GM23338 (cell line): ENCODE measurements around the gene FAM131B. TPM values are rescaled to one million over a fixed set of nuclear protein-coding genes. Genes with fewer than 3 reads are reported as not detected.

Source experiments
- ATAC-seq: fragments of 200-7000 bp; cut with Tn5 transposase; 3 replicates; pipeline ENCODE4 v1.9.1; 2020
- DNase-seq: peaks from one replicate; pipeline ENCODE4 v3.0.0-alpha.2; 2015; ENCODE audit warnings: low spot score
- H2AFZ ChIP-seq: fragments of 200-600 bp; sonication (generic); 2 replicates; pipeline ENCODE4 v1.8.0; 2016; ENCODE audit warnings: antibody characterized with exemption, mild to moderate bottlenecking, moderate library complexity
- H3F3A ChIP-seq: fragments of 200-600 bp; sonication (generic); replicated peaks from 2 replicates; pipeline ENCODE4 v1.8.0; 2017; ENCODE audit warnings: antibody characterized with exemption, mixed run types, low read depth
- H3K27ac ChIP-seq: fragments of 200-600 bp; sonication (generic); 2 replicates; pipeline ENCODE4 v1.6.1; 2016; ENCODE audit warnings: low read depth
- H3K27me3 ChIP-seq: fragments of 200-600 bp; sonication (generic); 2 replicates; pipeline ENCODE4 v1.8.0; 2016; ENCODE audit warnings: mild to moderate bottlenecking, mixed run types, moderate library complexity; ENCODE audit not compliant: insufficient read depth
- H3K36me3 ChIP-seq: fragments of 200-600 bp; sonication (generic); 2 replicates; pipeline ENCODE4 v1.8.0; 2016; ENCODE audit warnings: mild to moderate bottlenecking; ENCODE audit not compliant: insufficient read depth
- H3K4me1 ChIP-seq: fragments of 200-600 bp; sonication (generic); 2 replicates; pipeline ENCODE4 v1.8.0; 2016; ENCODE audit warnings: mild to moderate bottlenecking, moderate library complexity; ENCODE audit not compliant: insufficient read depth
- H3K4me2 ChIP-seq: fragments of 200-600 bp; sonication (generic); 2 replicates; pipeline ENCODE4 v1.7.1; 2017; ENCODE audit warnings: mixed run types
- H3K4me3 ChIP-seq: fragments of 200-600 bp; sonication (generic); 2 replicates; pipeline ENCODE4 v1.6.1; 2016; ENCODE audit warnings: mixed run types
- H3K79me2 ChIP-seq: fragments of 200-600 bp; sonication (generic); replicated peaks from 2 replicates; pipeline ENCODE4 v1.8.0; 2017; ENCODE audit warnings: mild to moderate bottlenecking; ENCODE audit not compliant: insufficient read depth
- H3K9me2 ChIP-seq: fragments of 200-600 bp; sonication (generic); 2 replicates; pipeline ENCODE4 v1.8.0; 2017; ENCODE audit not compliant: insufficient read depth
- H4K20me1 ChIP-seq: fragments of 200-600 bp; sonication (generic); replicated peaks from 2 replicates; pipeline ENCODE4 v1.8.0; 2017; ENCODE audit warnings: mild to moderate bottlenecking; ENCODE audit not compliant: insufficient read depth
- H3K27ac Mint-ChIP-seq: 2 replicates; pipeline ENCODE4 v1.8.0; 2020; ENCODE audit warnings: inconsistent platforms, mild to moderate bottlenecking, moderate library complexity, mixed read lengths
- H3K27me3 Mint-ChIP-seq: 3 replicates; pipeline ENCODE4 v1.8.0; 2022; ENCODE audit warnings: low read depth, mild to moderate bottlenecking, moderate library complexity, mixed read lengths, inconsistent platforms; ENCODE audit not compliant: insufficient read depth, poor library complexity
- H3K36me3 Mint-ChIP-seq: 3 replicates; pipeline ENCODE4 v1.8.0; 2021; ENCODE audit warnings: low read depth, mild to moderate bottlenecking, inconsistent platforms, moderate library complexity, mixed read lengths
- H3K4me1 Mint-ChIP-seq: 3 replicates; pipeline ENCODE4 v1.8.0; 2020; ENCODE audit warnings: mild to moderate bottlenecking, inconsistent platforms, mixed read lengths
- H3K4me3 Mint-ChIP-seq: 3 replicates; pipeline ENCODE4 v1.8.0; 2021; ENCODE audit warnings: moderate library complexity, mild to moderate bottlenecking, inconsistent platforms, mixed read lengths
- H3K9me3 Mint-ChIP-seq: 3 replicates; pipeline ENCODE4 v1.8.0; 2020; ENCODE audit warnings: moderate library complexity, mild to moderate bottlenecking, inconsistent platforms, mixed read lengths
- POLR2AphosphoS5 ChIP-seq: IDR thresholded peaks from 2 replicates; pipeline ENCODE4 v1.6.1; 2016; ENCODE audit warnings: antibody characterized with exemption, low read depth
- ZNF331 ChIP-seq: fragments of 250-450 bp; sonication (Bioruptor Pico); IDR thresholded peaks from 2 replicates; pipeline ENCODE4 v1.5.0; 2020; ENCODE audit warnings: low read depth, mild to moderate bottlenecking, moderate library complexity
- polyA plus RNA-seq: library from polyadenylated mRNA; unstranded; fragments of >200 nt; fragmentation: Nextera tagmentation; extraction: Ambion mirVana; gene quantifications from 2 replicates; pipeline ENCODE4 v1.2.1, GENCODE V29; 2016
- total RNA-seq: library from RNA; depleted of rRNA; stranded (reverse); fragments of >200 nt; shearing (Covaris generic); gene quantifications from 2 replicates; pipeline ENCODE4 v1.2.3, GENCODE V29; 2014
- TF ChIP-seq, protein P1 (sequence below), 2 experiments: fragments of 200-600 bp in 1 of 2; sonication (generic) in 1 of 2; conservative IDR thresholded peaks; 2 replicates each; pipeline versions ENCODE4 v1.5.1 to v1.6.1; 2016 to 2017; ENCODE audit warnings: antibody characterized with exemption in 2 of 2, low read depth in 2 of 2, mild to moderate bottlenecking in 2 of 2, moderate library complexity in 1 of 2

The FAM131B gene
- total and polyA plus RNA-seq, 2 experiments from 2014 or later, result 4.7 to 30.2 TPM

DNA sequence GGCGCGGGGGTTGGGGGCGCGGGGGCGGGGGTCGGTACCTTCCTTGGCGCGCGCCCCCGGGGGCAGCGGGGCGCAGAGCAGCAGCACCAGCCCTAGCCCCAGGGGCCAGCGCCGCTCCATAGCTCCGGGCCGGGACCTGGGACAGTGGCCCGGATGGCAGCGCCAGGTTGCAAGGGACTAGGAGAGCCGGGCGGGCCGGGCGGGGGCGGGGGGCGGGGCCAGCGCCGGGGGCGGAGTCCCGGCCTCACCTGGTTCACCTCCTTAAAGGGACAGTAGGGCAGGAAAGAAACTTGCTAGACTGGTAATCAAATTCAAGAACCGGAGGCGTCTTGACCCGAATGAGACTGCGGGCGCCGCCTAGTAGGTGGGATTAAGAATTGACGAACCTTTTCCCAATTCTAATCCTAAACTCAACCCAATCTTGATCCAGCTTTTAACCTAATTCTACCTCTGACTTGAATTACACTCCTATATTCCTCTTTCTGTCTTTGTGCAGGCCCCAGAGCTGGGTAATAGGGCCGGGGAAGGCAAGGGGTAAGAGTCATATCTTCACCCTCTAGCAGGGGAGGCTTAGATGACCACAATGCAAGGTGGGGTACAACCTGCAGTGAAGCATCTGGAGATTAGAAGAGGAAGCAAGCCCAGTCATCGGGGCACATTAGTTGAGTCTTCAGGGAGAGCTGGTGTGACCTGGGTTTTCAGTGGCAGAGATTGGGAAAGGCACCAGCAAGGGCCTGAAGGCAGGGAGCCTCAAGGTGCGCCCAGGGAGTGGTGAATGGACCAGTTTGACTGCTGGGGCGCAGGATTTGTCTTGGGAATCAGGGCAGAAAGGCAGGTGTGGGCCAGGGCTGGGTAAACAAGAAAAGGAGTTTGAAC is 46.4 kb upstream of the FAM131B start, which contains the start of gene EPHA1:
Gene EPHA1, minus strand, starts transcription at position 171 of the 876 bp plus-strand sequence. Its CDS starts 51 bp downstream, at position 120.
- TF ChIP-seq, protein P1, sequence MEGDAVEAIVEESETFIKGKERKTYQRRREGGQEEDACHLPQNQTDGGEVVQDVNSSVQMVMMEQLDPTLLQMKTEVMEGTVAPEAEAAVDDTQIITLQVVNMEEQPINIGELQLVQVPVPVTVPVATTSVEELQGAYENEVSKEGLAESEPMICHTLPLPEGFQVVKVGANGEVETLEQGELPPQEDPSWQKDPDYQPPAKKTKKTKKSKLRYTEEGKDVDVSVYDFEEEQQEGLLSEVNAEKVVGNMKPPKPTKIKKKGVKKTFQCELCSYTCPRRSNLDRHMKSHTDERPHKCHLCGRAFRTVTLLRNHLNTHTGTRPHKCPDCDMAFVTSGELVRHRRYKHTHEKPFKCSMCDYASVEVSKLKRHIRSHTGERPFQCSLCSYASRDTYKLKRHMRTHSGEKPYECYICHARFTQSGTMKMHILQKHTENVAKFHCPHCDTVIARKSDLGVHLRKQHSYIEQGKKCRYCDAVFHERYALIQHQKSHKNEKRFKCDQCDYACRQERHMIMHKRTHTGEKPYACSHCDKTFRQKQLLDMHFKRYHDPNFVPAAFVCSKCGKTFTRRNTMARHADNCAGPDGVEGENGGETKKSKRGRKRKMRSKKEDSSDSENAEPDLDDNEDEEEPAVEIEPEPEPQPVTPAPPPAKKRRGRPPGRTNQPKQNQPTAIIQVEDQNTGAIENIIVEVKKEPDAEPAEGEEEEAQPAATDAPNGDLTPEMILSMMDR (conservative IDR thresholded peaks at IDR 0.05; ENCODE audit: low read depth in 2 of 2), result peak; percentile 56 to 65
- TF ChIP-seq ZNF331 (CRISPR knock-in tag) (no peak), POLR2AphosphoS5 (peak; percentile 68)
- peaks cover 80% of the 10 kb centered on the region for H3K4me1 ChIP-seq
- peak within 1 kb of the TSS; percentile 95 for H3K4me3 ChIP-seq
- no peaks in the 10 kb centered on the region for H3K9me2 ChIP-seq
- Mint-ChIP-seq H3K4me1 (peaks cover 83% of the 10 kb centered on the region), H3K4me3 (peak within 1 kb of the TSS; percentile 95), H3K9me3 (no peaks in the 10 kb centered on the region; the same call in 2 of the 3 replicates), H3K36me3 (peaks cover 35% of the 10 kb centered on the region), H3K27ac (peak within 1 kb of the TSS; percentile 96), H3K27me3 (peaks cover 34% of the 10 kb centered on the region)
- peaks cover 8% of the 10 kb centered on the region for H3F3A ChIP-seq
- H3K27ac ChIP-seq, result peak within 1 kb of the TSS; percentile 87
- peak; percentile 97 for DNase-seq
- H2AFZ ChIP-seq, result peak within 1 kb of the TSS; percentile 35; the same call in 1 of the 2 replicates
- H4K20me1 ChIP-seq, result peaks cover 2% of the 10 kb centered on the region; the same call in 1 of the 2 replicates
- peaks cover 4% of the 10 kb centered on the region for H3K36me3 ChIP-seq
- H3K4me2 ChIP-seq, result peak within 1 kb of the TSS; percentile 97
- ATAC-seq, result peak; percentile 78
- peaks cover 48% of the 10 kb centered on the region for H3K79me2 ChIP-seq
- H3K27me3 ChIP-seq, result no peaks in the 10 kb centered on the region

DNA sequence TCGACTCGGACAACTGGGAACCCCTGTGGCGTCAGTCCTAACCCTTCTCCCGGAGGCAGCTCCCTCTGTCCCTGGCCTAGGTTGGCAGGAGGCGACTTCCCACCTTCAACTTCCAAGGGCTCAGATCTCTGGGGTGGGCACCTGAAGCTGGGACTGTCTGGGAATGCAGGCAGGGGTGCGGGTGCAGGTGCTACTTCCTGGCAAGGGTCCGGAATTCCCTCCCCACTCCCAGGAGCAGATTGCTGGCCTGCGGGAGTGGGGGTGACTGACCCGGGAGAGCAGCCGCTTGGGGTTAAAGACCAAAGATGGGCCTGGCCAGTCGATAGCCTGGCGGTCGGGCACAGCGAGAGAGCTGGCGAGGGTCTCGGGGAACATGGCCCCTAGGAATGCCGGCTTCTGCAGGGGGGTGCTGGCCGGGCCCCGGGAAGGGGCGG is 45.8 kb upstream of the FAM131B start:
- Histone ChIP-seq H3K4me2 (peak overlapping the region; percentile 97), H3K4me3 (peak overlapping the region; percentile 95), H3K4me1 (peaks cover 82% of the 10 kb centered on the region), H3K36me3 (peaks cover 4% of the 10 kb centered on the region), H3K79me2 (peaks cover 55% of the 10 kb centered on the region), H2AFZ (no peak overlapping the region), H3F3A (peaks cover 8% of the 10 kb centered on the region), H3K27me3 (no peaks in the 10 kb centered on the region), H3K9me2 (no peaks in the 10 kb centered on the region), H3K27ac (peak overlapping the region; percentile 83), H4K20me1 (peaks cover 2% of the 10 kb centered on the region; the same call in 1 of the 2 replicates)
- H3K4me3 Mint-ChIP-seq, result peak overlapping the region; percentile 95
- DNase-seq (peak; percentile 47), ATAC-seq (peak; percentile 40)
- peaks cover 41% of the 10 kb centered on the region for H3K36me3 Mint-ChIP-seq
- peaks cover 34% of the 10 kb centered on the region for H3K27me3 Mint-ChIP-seq
- peaks cover 85% of the 10 kb centered on the region for H3K4me1 Mint-ChIP-seq
- H3K9me3 Mint-ChIP-seq, result no peaks in the 10 kb centered on the region; the same call in 2 of the 3 replicates
- peak overlapping the region; percentile 96 for H3K27ac Mint-ChIP-seq
- TF ChIP-seq, protein P1 (conservative IDR thresholded peaks at IDR 0.05; ENCODE audit: low read depth in 2 of 2), result no peak
- TF ChIP-seq POLR2AphosphoS5, result 0 out of 2 replicates have a peak, but pooled peaks have one; percentile 38
